K562 treated with DMSO at 1 percent for 12 hours (cell line): ENCODE results near the gene MKRN3. TPM values are rescaled to one million over a fixed set of nuclear protein-coding genes. Genes with fewer than 3 reads are reported as not detected.

Source experiments
- total RNA-seq: library from RNA; unstranded; fragments of 300-600 nt; gene quantifications from 2 replicates; pipeline ENCODE4 v1.2.3, GENCODE V29; 2022; ENCODE audit not compliant: insufficient read depth

Gene MKRN3
- total RNA-seq = 5.4 and 15.0 TPM in 2 replicates

GRCh38 chr15:23565395-23566070 lies at the start of gene MKRN3:
Gene MKRN3 (plus strand): TSS chr15:23565674. CDS start chr15:23565783, 109 bp downstream.

Other genes with a start within 250 kb of the MKRN3 start
- not detected in 2 replicates for gene GOLGA6L26, start 231.5 kb upstream of the MKRN3 start, total RNA-seq
- gene GOLGA8S, start 210.9 kb upstream of the MKRN3 start, total RNA-seq = 0.18 TPM in 1 of 2 replicates, not detected in the other
- not detected in 2 replicates for gene GOLGA6L2, start 118.4 kb upstream of the MKRN3 start, total RNA-seq
- not detected in 2 replicates for gene MAGEL2, start 82.2 kb downstream of the MKRN3 start, total RNA-seq
- gene NDN, start 121.6 kb downstream of the MKRN3 start, total RNA-seq = 17.8 and 19.6 TPM in 2 replicates